HepG2 (cell line): ENCODE results near the gene TRIM31.

Experiments used
- NFE2L1 ChIP-seq: sonication (generic); formaldehyde crosslinking; IDR thresholded peaks from 2 replicates; pipeline ENCODE4 v1.4.0; 2020; ENCODE audit warnings: missing genetic modification reagents, mild to moderate bottlenecking, borderline replicate concordance
- TAF1 ChIP-seq: sonication (generic); formaldehyde crosslinking; IDR thresholded peaks from 2 replicates; pipeline ENCODE4 v1.4.0; 2020; ENCODE audit warnings: missing genetic modification reagents

GRCh38 chr6:30112402-30112994, 392 bp downstream of the TRIM31 start:
- TF ChIP-seq TAF1 (CRISPR knock-in tag) (no peak), NFE2L1 (CRISPR knock-in tag) (no peak)
